ENCODE results near the gene ZNF830. TPM values are rescaled to one million over a fixed set of nuclear protein-coding genes. Genes with fewer than 3 reads are reported as not detected.

ZNF830 gene
- total and polyA plus RNA-seq, 2 of the 4 experiments (the other 2 are of a cell fraction) = 5.5 to 6.6 TPM

DNA sequence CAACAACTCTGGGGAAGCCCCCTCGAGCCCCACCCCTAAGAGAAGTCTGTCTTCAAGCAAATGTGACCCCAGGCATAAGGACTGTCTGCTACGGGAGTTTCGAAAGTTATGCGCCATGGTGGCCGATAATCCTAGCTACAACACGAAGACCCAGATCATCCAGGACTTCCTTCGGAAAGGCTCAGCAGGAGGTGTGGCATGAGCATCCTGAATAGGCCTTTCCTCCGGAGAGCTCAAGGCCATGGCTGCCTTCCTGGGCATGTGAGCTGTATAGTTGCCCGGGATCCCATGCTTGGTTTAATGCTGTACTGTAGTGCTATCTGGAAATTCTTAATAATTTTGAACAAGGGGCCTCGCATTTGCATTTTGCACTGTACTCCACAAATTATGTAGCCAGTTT lies 28.1 kb downstream of the ZNF830 start:
- Histone ChIP-seq H3K4me1 (ENCODE audit: control insufficient read depth, insufficient read depth, low read length) (no peaks in the 10 kb centered on the region), H3K9me3 (ENCODE audit: control insufficient read depth, insufficient read depth, low read length) (no peaks in the 10 kb centered on the region), H3K4me3 (ENCODE audit: insufficient read depth, low read depth, low read length) (no peak overlapping the region), H2AK9ac (replicated peaks; ENCODE audit: low read depth, low read length, poor library complexity) (no peak overlapping the region), H2BK5ac (ENCODE audit: low read depth, low read length, poor library complexity, severe bottlenecking) (no peak overlapping the region), H4K5ac (ENCODE audit: low read depth, low read length) (no peak overlapping the region), H4K8ac (ENCODE audit: low read depth in 2 of 2, low read length in 2 of 2) (no peak overlapping the region), H2BK15ac (ENCODE audit: low read depth, low read length) (no peak overlapping the region), H3K23ac (ENCODE audit: low read depth, low read length) (no peak overlapping the region), H3K79me1 (ENCODE audit: low read depth in 1 of 2, low read length in 2 of 2) (peaks cover 7 to 13% of the 10 kb centered on the region in 2 experiments; a peak in 3 of 4 replicates), H4K20me1 (ENCODE audit: insufficient read depth, low read length) (no peaks in the 10 kb centered on the region), H3K14ac (replicated peaks; ENCODE audit: low read depth, low read length) (no peak overlapping the region), H2BK120ac (ENCODE audit: low read depth, low read length) (no peak overlapping the region), H3K18ac (ENCODE audit: low read depth, low read length) (no peak overlapping the region), H3K9ac (ENCODE audit: low read depth, low read length) (no peak overlapping the region), H2AFZ (replicated peaks; ENCODE audit: low read length, poor library complexity) (no peak overlapping the region), H3K4ac (ENCODE audit: low read depth, low read length) (no peak overlapping the region), H2AK5ac (ENCODE audit: low read depth, low read length) (no peak overlapping the region), H3K27me3 (ENCODE audit: control insufficient read depth, insufficient read depth, low read length) (no peaks in the 10 kb centered on the region), H3K4me2 (ENCODE audit: low read depth, low read length) (no peak overlapping the region), H3K56ac (ENCODE audit: extremely low read depth, insufficient read depth, low read length) (no peak overlapping the region), H3K27ac (ENCODE audit: insufficient read depth, low read length) (no peak overlapping the region), H4K91ac (ENCODE audit: insufficient read depth, low read depth, low read length) (no peak overlapping the region), H3K9me1 (ENCODE audit: insufficient read depth, low read length) (peaks cover 10% of the 10 kb centered on the region), H2BK20ac (ENCODE audit: low read depth, low read length) (no peak overlapping the region), H3K36me3 (ENCODE audit: control insufficient read depth, insufficient read depth, low read length) (peaks cover 35% of the 10 kb centered on the region)
- ChIA-PET POLR2A (ENCODE audit: unreplicated experiment) (no interaction called here), CTCF (no interaction called here)
- dilution Hi-C loops (cut with HindIII; ENCODE audit: low sequenced_read_pairs, unreplicated experiment) (no loop called here), in situ Hi-C loops (cut with MboI; ENCODE audit: low sequenced_read_pairs) (loop anchor here (25.0 kb wide), 1 partner anchor 598 kb away; the partner anchor contains the start of genes AP2B1 and PEX12), intact Hi-C loops (cut with micrococcal nuclease) (no loop called here)
- no peak for DNase-seq
- ATAC-seq (ENCODE audit: low read depth) = no peak
- WGBS, 2 experiments (ENCODE audit: extremely low coverage in 2 of 2, insufficient read length in 1 of 2) = no CpG with 5 or more reads among the region's 10 CpGs
- TF ChIP-seq MAFK (IDR thresholded peaks at IDR 0.05; ENCODE audit: low read depth, low read length) (no peak), MAZ (IDR thresholded peaks at IDR 0.05; ENCODE audit: borderline replicate concordance, low read depth, low read length) (no peak), BHLHE40 (IDR thresholded peaks at IDR 0.05; ENCODE audit: low read depth, low read length) (no peak), CEBPB (IDR thresholded peaks at IDR 0.05; ENCODE audit: low read depth, low read length) (no peak), RCOR1 (IDR thresholded peaks at IDR 0.05; ENCODE audit: insufficient replicate concordance, low read length) (no peak), SMC3 (IDR thresholded peaks at IDR 0.05; ENCODE audit: low read depth, low read length) (no peak), POLR2A (IDR thresholded peaks at IDR 0.05; ENCODE audit: low read depth, low read length) (no peak)
- TF ChIP-seq, protein P1, sequence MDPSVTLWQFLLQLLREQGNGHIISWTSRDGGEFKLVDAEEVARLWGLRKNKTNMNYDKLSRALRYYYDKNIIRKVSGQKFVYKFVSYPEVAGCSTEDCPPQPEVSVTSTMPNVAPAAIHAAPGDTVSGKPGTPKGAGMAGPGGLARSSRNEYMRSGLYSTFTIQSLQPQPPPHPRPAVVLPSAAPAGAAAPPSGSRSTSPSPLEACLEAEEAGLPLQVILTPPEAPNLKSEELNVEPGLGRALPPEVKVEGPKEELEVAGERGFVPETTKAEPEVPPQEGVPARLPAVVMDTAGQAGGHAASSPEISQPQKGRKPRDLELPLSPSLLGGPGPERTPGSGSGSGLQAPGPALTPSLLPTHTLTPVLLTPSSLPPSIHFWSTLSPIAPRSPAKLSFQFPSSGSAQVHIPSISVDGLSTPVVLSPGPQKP (IDR thresholded peaks at IDR 0.05; ENCODE audit: borderline replicate concordance, low read depth, low read length) = no peak
- TF ChIP-seq, protein P2, sequence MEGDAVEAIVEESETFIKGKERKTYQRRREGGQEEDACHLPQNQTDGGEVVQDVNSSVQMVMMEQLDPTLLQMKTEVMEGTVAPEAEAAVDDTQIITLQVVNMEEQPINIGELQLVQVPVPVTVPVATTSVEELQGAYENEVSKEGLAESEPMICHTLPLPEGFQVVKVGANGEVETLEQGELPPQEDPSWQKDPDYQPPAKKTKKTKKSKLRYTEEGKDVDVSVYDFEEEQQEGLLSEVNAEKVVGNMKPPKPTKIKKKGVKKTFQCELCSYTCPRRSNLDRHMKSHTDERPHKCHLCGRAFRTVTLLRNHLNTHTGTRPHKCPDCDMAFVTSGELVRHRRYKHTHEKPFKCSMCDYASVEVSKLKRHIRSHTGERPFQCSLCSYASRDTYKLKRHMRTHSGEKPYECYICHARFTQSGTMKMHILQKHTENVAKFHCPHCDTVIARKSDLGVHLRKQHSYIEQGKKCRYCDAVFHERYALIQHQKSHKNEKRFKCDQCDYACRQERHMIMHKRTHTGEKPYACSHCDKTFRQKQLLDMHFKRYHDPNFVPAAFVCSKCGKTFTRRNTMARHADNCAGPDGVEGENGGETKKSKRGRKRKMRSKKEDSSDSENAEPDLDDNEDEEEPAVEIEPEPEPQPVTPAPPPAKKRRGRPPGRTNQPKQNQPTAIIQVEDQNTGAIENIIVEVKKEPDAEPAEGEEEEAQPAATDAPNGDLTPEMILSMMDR (conservative IDR thresholded peaks at IDR 0.05; ENCODE audit: low read depth, low read length) = no peak
- TF ChIP-seq, protein P3, sequence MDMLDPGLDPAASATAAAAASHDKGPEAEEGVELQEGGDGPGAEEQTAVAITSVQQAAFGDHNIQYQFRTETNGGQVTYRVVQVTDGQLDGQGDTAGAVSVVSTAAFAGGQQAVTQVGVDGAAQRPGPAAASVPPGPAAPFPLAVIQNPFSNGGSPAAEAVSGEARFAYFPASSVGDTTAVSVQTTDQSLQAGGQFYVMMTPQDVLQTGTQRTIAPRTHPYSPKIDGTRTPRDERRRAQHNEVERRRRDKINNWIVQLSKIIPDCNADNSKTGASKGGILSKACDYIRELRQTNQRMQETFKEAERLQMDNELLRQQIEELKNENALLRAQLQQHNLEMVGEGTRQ (IDR thresholded peaks at IDR 0.05; ENCODE audit: low read depth, low read length) = no peak
- no TSS peak for BruUV-seq (replicated peaks)

Measured in IMR-90 (cell line).